ENCODE measurements around the gene OR6C4.

OR6C4 gene

GRCh38 chr12:55585817-55586216 is 36.4 kb downstream of the OR6C4 start:
- TF ChIP-seq REST (IDR thresholded peaks at IDR 0.05; ENCODE audit: low read depth) (no peak), TEAD4 (IDR thresholded peaks at IDR 0.05) (no peak), MAX (IDR thresholded peaks at IDR 0.05) (no peak), CEBPB (IDR thresholded peaks at IDR 0.05) (no peak), CREB1 (IDR thresholded peaks at IDR 0.05; ENCODE audit: low read depth) (no peak), EP300 (IDR thresholded peaks at IDR 0.05; ENCODE audit: borderline replicate concordance) (no peak)

Measured in Ishikawa (cell line).